Measurements from ENCODE around the gene STAB1.

DNA sequence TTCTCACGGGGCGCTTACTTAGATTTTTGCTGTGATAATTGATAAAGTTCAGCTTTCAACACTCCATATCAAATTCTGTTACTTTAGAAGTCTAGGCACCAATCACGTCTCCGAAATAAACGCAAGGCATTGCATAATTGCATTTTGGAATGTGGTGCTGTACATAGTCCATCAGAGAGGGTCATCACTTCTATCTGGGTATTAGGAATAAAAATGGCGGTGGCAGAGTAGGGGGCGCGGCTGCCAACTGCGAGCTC lies 40.9 kb downstream of the STAB1 start:
- TF ChIP-seq, protein P1, sequence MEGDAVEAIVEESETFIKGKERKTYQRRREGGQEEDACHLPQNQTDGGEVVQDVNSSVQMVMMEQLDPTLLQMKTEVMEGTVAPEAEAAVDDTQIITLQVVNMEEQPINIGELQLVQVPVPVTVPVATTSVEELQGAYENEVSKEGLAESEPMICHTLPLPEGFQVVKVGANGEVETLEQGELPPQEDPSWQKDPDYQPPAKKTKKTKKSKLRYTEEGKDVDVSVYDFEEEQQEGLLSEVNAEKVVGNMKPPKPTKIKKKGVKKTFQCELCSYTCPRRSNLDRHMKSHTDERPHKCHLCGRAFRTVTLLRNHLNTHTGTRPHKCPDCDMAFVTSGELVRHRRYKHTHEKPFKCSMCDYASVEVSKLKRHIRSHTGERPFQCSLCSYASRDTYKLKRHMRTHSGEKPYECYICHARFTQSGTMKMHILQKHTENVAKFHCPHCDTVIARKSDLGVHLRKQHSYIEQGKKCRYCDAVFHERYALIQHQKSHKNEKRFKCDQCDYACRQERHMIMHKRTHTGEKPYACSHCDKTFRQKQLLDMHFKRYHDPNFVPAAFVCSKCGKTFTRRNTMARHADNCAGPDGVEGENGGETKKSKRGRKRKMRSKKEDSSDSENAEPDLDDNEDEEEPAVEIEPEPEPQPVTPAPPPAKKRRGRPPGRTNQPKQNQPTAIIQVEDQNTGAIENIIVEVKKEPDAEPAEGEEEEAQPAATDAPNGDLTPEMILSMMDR (IDR thresholded peaks at IDR 0.05) = no peak
- TF ChIP-seq POLR2A (IDR thresholded peaks at IDR 0.05) = no peak
